ENCODE results near the gene ALKBH8.

DNA sequence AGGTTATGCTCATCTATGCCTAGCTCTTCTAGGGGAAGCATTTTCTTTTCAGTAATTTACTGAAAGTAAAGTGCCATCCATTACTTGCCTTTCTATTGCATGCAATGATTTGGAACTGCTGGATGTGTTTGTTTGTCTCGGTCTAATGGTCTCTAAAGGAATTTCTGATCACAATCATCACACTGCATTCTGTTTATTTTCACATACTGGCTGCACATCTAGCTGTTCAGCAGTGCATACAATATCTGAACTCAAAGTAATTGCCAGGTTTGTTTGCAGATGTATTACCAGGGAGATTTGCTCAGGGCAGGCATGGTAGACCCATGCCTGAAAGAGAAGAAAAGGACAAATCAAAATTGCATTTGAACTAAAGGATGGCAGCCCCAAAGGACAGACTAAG, 71.5 kb downstream of the ALKBH8 start:
- TF ChIP-seq, protein P1, sequence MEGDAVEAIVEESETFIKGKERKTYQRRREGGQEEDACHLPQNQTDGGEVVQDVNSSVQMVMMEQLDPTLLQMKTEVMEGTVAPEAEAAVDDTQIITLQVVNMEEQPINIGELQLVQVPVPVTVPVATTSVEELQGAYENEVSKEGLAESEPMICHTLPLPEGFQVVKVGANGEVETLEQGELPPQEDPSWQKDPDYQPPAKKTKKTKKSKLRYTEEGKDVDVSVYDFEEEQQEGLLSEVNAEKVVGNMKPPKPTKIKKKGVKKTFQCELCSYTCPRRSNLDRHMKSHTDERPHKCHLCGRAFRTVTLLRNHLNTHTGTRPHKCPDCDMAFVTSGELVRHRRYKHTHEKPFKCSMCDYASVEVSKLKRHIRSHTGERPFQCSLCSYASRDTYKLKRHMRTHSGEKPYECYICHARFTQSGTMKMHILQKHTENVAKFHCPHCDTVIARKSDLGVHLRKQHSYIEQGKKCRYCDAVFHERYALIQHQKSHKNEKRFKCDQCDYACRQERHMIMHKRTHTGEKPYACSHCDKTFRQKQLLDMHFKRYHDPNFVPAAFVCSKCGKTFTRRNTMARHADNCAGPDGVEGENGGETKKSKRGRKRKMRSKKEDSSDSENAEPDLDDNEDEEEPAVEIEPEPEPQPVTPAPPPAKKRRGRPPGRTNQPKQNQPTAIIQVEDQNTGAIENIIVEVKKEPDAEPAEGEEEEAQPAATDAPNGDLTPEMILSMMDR (conservative IDR thresholded peaks at IDR 0.05; ENCODE audit: low read length): no peak
- no peak for TF ChIP-seq EZH2phosphoT487 (IDR thresholded peaks at IDR 0.05; ENCODE audit: borderline replicate concordance, low read depth, low read length)

Data from OCI-LY7 (cell line).